Endothelial cell of umbilical vein (primary cell): ENCODE results near the gene SPAG9. TPM values are rescaled to one million over a fixed set of nuclear protein-coding genes. Genes with fewer than 3 reads are reported as not detected.

Experiments used
- BruUV-seq: library from RNA; stranded (reverse); fragments of 400-500 nt; replicated peaks from 2 replicates; lab custom pipeline; 2021; lab: Mats Ljungman, UMichigan
- CTCF ChIA-PET: fragments of 300-600, 350-600 bp; sonication (Branson Sonifier 250); formaldehyde crosslinking; loops from one replicate; lab custom pipeline; 2021; ENCODE audit warnings: antibody characterized with exemption, inconsistent platforms; lab: Charles Lee
- POLR2A ChIA-PET: fragments of 300-600, 350-600 bp; sonication (Branson Sonifier 250); formaldehyde crosslinking; loops from one replicate; lab custom pipeline; 2021; ENCODE audit warnings: antibody characterized with exemption, inconsistent platforms; lab: Charles Lee
- DNase-seq: peaks from one replicate; pipeline ENCODE4 v3.0.0-alpha.2; 2011; ENCODE audit warnings: low read depth, low spot score
- FAIRE-seq: peaks from 2 replicates; lab custom pipeline; 2011; peaks lifted over from hg19 to GRCh38; lab: Jason Lieb, UNC
- H2AFZ ChIP-seq: 2 replicates; pipeline ENCODE4 v1.6.0; 2012; ENCODE audit warnings: low read depth, low read length, control low read depth, inconsistent platforms
- H3K27ac ChIP-seq: 2 replicates; pipeline ENCODE4 v1.5.1; 2011; ENCODE audit warnings: low read depth, mild to moderate bottlenecking, control low read depth, low read length, moderate library complexity; ENCODE audit not compliant: insufficient read depth
- H3K27me3 ChIP-seq, 2 experiments: 2 replicates each; pipeline versions ENCODE4 v1.6.0 to v1.6.1; 2011; ENCODE audit warnings: low read length in 2 of 2, mixed read lengths in 1 of 2; ENCODE audit not compliant: control insufficient read depth in 2 of 2, insufficient read depth in 2 of 2
- H3K36me3 ChIP-seq, 2 experiments: 2 replicates in 1 of 2; 3 replicates in 1 of 2; pipeline ENCODE4 v1.5.1; 2011; ENCODE audit warnings: low read length in 2 of 2, mild to moderate bottlenecking in 1 of 2, moderate library complexity in 1 of 2; ENCODE audit not compliant: control insufficient read depth in 2 of 2, insufficient read depth in 2 of 2; ENCODE audit errors: extremely low read depth in 1 of 2
- H3K4me1 ChIP-seq: 3 replicates; pipeline ENCODE4 v1.5.1; 2011; ENCODE audit warnings: mild to moderate bottlenecking, low read length; ENCODE audit not compliant: control insufficient read depth, insufficient read depth; ENCODE audit errors: extremely low read depth
- H3K4me2 ChIP-seq: 2 replicates; pipeline ENCODE4 v1.6.1; 2011; ENCODE audit warnings: low read length, control low read depth, mixed read lengths; ENCODE audit not compliant: insufficient read depth
- H3K4me3 ChIP-seq, 3 experiments: fragments of 200-600 bp in 1 of 3; sonication (generic), shearing (Covaris generic) in 1 of 3; replicated peaks in 1 of 3; 2 replicates each; pipeline ENCODE4 v1.5.1; 2011 to 2016; ENCODE audit warnings: control low read depth in 3 of 3, low read length in 3 of 3, mild to moderate bottlenecking in 2 of 3, inconsistent platforms in 1 of 3, low read depth in 1 of 3, moderate library complexity in 1 of 3; ENCODE audit not compliant: insufficient read depth in 1 of 3
- H3K79me2 ChIP-seq: 2 replicates; pipeline ENCODE4 v1.6.0; 2012; ENCODE audit warnings: low read length, inconsistent platforms; ENCODE audit not compliant: control insufficient read depth, insufficient read depth
- H3K9ac ChIP-seq: replicated peaks from 2 replicates; pipeline ENCODE3; 2011; ENCODE audit warnings: low read length, control low read depth; ENCODE audit not compliant: insufficient read depth; ENCODE audit errors: extremely low read depth
- H3K9me1 ChIP-seq: replicated peaks from 3 replicates; pipeline ENCODE4 v1.6.0; 2011; ENCODE audit warnings: mild to moderate bottlenecking, low read length; ENCODE audit not compliant: control insufficient read depth, insufficient read depth; ENCODE audit errors: extremely low read depth
- H3K9me3 ChIP-seq: replicated peaks from 2 replicates; pipeline ENCODE4 v1.5.1; 2012; ENCODE audit warnings: low read length, inconsistent platforms; ENCODE audit not compliant: control insufficient read depth, insufficient read depth
- H4K20me1 ChIP-seq: replicated peaks from 2 replicates; pipeline ENCODE3; 2011; ENCODE audit warnings: mild to moderate bottlenecking, low read length; ENCODE audit not compliant: control insufficient read depth, insufficient read depth; ENCODE audit errors: extremely low read depth
- CTCF ChIP-seq, 2 donors: IDR thresholded peaks; 1 replicate in 1 of 2; 2 replicates in 1 of 2; pipeline ENCODE4 v1.5.1; 2011; ENCODE audit warnings: low read length in 2 of 2, mild to moderate bottlenecking in 2 of 2, moderate library complexity in 2 of 2, control low read depth in 1 of 2, inconsistent platforms in 1 of 2, low read depth in 1 of 2; ENCODE audit not compliant: insufficient read depth in 1 of 2; ENCODE audit errors: extremely low read depth in 1 of 2
- EZH2 ChIP-seq: IDR thresholded peaks from 2 replicates; pipeline ENCODE4 v1.6.1; 2012; ENCODE audit warnings: borderline replicate concordance, low read depth, mild to moderate bottlenecking, moderate library complexity, low read length, inconsistent platforms; ENCODE audit not compliant: severe bottlenecking
- FOS ChIP-seq: IDR thresholded peaks from 2 replicates; pipeline ENCODE4 v1.6.1; 2011; ENCODE audit warnings: mild to moderate bottlenecking, low read length, moderate library complexity, borderline replicate concordance; ENCODE audit not compliant: insufficient read depth
- GATA2 ChIP-seq: IDR thresholded peaks from 2 replicates; pipeline ENCODE4 v1.7.0; 2011; ENCODE audit warnings: low read depth, mild to moderate bottlenecking, moderate library complexity, mixed read lengths, low read length; ENCODE audit not compliant: insufficient read length, insufficient read depth
- JUN ChIP-seq: IDR thresholded peaks from 2 replicates; pipeline ENCODE4 v1.6.1; 2011; ENCODE audit warnings: borderline replicate concordance, low read depth; ENCODE audit not compliant: insufficient read length, insufficient read depth
- MAX ChIP-seq: IDR thresholded peaks from 2 replicates; pipeline ENCODE4 v1.6.1; 2011; ENCODE audit not compliant: insufficient read depth, insufficient read length
- MYC ChIP-seq: IDR thresholded peaks from one replicate; pipeline ENCODE4 v1.6.1; 2011; ENCODE audit warnings: mild to moderate bottlenecking, low read depth, low read length
- POLR2A ChIP-seq: IDR thresholded peaks from 2 replicates; pipeline ENCODE4 v1.6.1; 2012; ENCODE audit warnings: low read depth, mild to moderate bottlenecking, control low read depth, low read length
- POLR2AphosphoS5 ChIP-seq: IDR thresholded peaks from 2 replicates; pipeline ENCODE4 v1.6.1; 2012; ENCODE audit warnings: low read depth, mild to moderate bottlenecking, control low read depth, low read length, moderate library complexity; ENCODE audit not compliant: insufficient read depth
- dilution Hi-C: fragments of 300-500 bp; cut with MboI; formaldehyde crosslinking; loops from one replicate; pipeline ENCODE4 v1.15.0; 2019; ENCODE audit warnings: low sequenced_read_pairs; ENCODE audit not compliant: extremely low pct_ligation_motif_present
- intact Hi-C: fragments of 100-400 bp; cut with micrococcal nuclease; formaldehyde crosslinking; loops from one replicate; pipeline ENCODE4 v1.10.0; 2022
- polyA plus RNA-seq, 4 experiments: library from polyadenylated mRNA; depleted of rRNA in 3 of 4; stranded (reverse) in 3 of 4; unstranded in 1 of 4; fragments of >200 nt; gene quantifications; 2 replicates each; pipeline versions ENCODE4 v1.2.1 to v1.2.3, GENCODE V29; 2011 to 2012; ENCODE audit warnings: missing spikeins in 1 of 4
- total RNA-seq: library from RNA; stranded (reverse); gene quantifications from 2 replicates; pipeline ENCODE4 v1.2.3, GENCODE V29; 2021

The SPAG9 gene
- total and polyA plus RNA-seq, 2 donors (not counting 3 experiments of a cell fraction or from before 2014, with no cell fraction given) = 16.5 to 75.0 TPM

- FAIRE-seq (peak; percentile 92), DNase-seq (peak; percentile 79)
- Histone ChIP-seq H3K36me3 (peaks cover 9 to 17% of the 10 kb centered on the region in 2 experiments), H3K9me1 (no peaks in the 10 kb centered on the region), H3K9ac (peak within 1 kb of the TSS; percentile 84), H2AFZ (peak within 1 kb of the TSS; percentile 96), H4K20me1 (no peaks in the 10 kb centered on the region), H3K27ac (peak within 1 kb of the TSS; percentile 67), H3K4me3 (peak within 1 kb of the TSS; percentile 45 to 63 (median 55)), H3K79me2 (peaks cover 24% of the 10 kb centered on the region), H3K9me3 (no peaks in the 10 kb centered on the region), H3K27me3 (no peaks in the 10 kb centered on the region), H3K4me1 (peaks cover 16% of the 10 kb centered on the region), H3K4me2 (peak within 1 kb of the TSS; percentile 82)
- no TSS peak for BruUV-seq
- intact Hi-C loops (loop anchor here (1.0 kb wide), 2 partner anchors 13 to 94 kb away; partner anchors contain the start of genes MBTD1, NME1 and UTP18), dilution Hi-C loops (no loop called here)
- ChIA-PET CTCF (interaction anchor here (0.6 to 1.3 kb wide), 9 partner anchors 11 to 410 kb away, joined by 3 to 8 read pairs (median 5); partner anchors contain the start of genes NME1, SPAG9 and UTP18), POLR2A (interaction anchor here (0.6 to 1.0 kb wide), 2 partner anchors 46 to 300 kb away, joined by 3 read pairs; partner anchors contain the start of genes SPAG9 and TOB1)
- TF ChIP-seq POLR2A (peak; percentile 74), EZH2 (no peak), CTCF (IDR thresholded peaks at IDR 0.05; ENCODE audit: extremely low read depth in 1 of 2, insufficient read depth in 1 of 2, low read depth in 1 of 2, low read length in 2 of 2) (peak in 1 of 2 donors; percentile 6), FOS (no peak), MYC (peak; percentile 97), GATA2 (no peak), MAX (peak; percentile 82), JUN (no peak), POLR2AphosphoS5 (peak; percentile 70)
Measured at GRCh38 chr17:51166198-51166986, 45.7 kb upstream of the SPAG9 start, which contains the start of gene NME2. Gene NME2, plus strand, starts transcription at chr17:51166411. Its CDS starts 420 bp downstream, at chr17:51166831.
